HG03432 (cell line): ENCODE data around the gene SLC4A5.
"Not testable (repeated sequence)": the region's sequence is repeated elsewhere in the genome, so short reads cannot be mapped to it uniquely, and the experiment has no call there.

Experiments used
- ATAC-seq: cut with Tn5 transposase; IDR thresholded peaks from one replicate; pipeline ENCODE4 v1.9.1; 2021; ENCODE audit warnings: mild to moderate bottlenecking, moderate library complexity; ENCODE audit not compliant: unreplicated experiment

The SLC4A5 gene

GRCh38 chr2:74206180-74206688, 137.0 kb downstream of the SLC4A5 start:
- ATAC-seq = peak; percentile 70

GRCh38 chr2:74205596-74205995, 137.6 kb downstream of the SLC4A5 start:
- ATAC-seq = peak; percentile 45

DNA sequence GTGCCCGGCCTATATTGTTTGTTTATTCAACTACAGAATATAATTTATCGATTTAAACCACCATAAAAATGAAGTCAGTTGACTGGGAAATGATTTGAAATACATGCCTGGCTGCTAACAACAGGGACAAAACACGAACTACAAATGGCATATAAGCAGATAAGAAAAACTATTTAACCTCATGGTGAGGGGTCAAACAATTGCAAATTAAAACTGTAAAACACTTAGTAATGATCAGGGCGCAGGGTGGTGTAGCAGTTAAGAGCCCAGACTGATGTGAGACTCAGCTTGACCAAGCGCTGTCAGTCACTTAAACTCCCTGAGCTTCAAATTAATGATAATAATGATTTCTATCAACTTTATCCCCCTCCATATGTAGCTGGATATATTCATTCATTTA, 138.1 kb downstream of the SLC4A5 start:
- no peak for ATAC-seq

DNA sequence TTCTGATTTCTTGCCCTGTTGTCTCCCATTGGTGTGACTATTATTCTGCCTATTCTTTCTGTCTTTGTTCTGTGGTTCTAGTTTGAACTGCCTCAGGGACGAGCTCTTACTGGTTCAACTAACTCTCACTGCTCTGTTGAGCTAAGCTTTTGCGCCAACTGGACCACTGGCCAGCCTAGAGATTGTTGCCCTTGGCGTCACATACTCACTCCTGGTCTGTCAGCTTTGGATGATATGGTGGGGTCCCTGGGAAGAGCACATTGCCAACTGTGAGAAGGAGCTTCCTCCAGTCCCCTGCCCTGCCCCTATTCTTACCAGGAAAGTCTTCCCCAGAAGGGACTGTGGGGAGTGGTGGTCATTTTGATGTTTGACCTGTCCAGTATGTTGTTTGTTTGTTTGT, 138.8 kb downstream of the SLC4A5 start:
- ATAC-seq = no peak

- no peak for ATAC-seq
Observed at GRCh38 chr2:74201596-74201995, 141.6 kb downstream of the SLC4A5 start.

GRCh38 chr2:74201196-74201595, 142.0 kb downstream of the SLC4A5 start:
- ATAC-seq = no peak

DNA sequence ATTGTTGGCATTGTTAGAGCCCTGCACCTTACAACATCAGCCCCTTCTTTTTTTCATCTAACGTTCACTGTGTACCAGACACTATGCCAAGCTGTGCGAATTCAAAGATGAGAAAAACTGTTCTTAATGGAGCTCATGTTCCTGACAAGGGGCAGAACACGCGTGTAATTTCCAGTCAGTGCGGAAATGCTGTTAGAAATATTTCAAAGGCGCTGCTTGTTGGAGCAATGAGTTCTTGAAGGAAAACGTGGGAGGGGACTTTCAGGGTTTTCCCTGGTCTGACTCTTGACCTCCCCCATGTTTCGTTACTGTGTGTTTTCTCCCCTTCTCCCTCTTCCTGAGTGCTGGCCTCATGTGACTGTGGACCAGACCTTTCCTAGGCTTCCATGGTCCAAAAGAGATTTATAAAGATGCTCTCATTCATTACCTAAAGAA, 143.3 kb downstream of the SLC4A5 start:
- no peak for ATAC-seq

- ATAC-seq = no peak
Observed at GRCh38 chr2:74199275-74199701, 143.9 kb downstream of the SLC4A5 start.

GRCh38 chr2:74198461-74199274, 144.5 kb downstream of the SLC4A5 start, which contains the start of gene MTHFD2:
Gene MTHFD2, plus strand, starts transcription at chr2:74198615. Its CDS starts 27 bp downstream, at chr2:74198642.
- ATAC-seq = peak; percentile 91

DNA sequence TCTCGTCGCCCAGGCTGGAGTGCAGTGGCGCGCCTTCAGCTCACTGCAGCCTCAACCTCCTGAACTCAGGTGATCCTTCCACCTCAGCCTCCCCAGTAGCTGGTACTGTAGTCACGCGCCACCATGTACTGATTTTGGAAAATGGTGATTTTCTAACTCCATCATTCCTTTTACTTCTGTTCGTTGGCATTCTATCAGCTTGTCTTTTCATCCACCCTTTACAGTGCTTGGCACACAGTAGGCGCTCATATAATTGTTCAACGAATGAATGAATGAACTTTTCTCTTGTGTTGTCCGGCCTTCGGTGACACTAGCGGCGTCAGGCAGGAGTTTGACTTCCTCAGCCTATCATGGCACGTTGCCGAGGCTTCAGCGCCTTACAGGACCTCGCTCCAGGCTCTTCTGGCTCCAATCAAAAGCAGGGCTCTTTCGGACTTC, 145.2 kb downstream of the SLC4A5 start:
- ATAC-seq = no peak

GRCh38 chr2:74197049-74197448, 146.2 kb downstream of the SLC4A5 start:
- ATAC-seq = no peak

DNA sequence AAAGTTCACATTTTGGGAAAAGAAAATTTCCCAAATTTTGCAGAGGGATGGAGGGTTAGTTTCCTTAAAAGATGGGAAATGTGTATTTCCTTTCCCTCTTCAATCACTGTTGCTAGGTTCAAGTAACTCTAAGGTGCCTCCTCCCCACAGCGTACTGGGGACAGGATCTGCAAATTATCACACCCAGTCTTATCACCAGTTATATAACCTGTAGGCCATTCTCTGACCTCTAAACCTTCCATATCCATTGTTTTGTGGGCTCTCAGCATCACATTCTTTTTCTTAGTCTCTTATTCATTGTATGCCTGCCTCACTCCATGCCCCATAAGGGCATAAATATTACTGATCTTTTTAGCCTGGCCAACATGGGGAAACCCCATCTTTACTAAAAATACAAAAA, 148.4 kb downstream of the SLC4A5 start:
- ATAC-seq = no peak

- ATAC-seq = no peak
Observed at GRCh38 chr2:74191596-74192380, 151.4 kb downstream of the SLC4A5 start.

DNA sequence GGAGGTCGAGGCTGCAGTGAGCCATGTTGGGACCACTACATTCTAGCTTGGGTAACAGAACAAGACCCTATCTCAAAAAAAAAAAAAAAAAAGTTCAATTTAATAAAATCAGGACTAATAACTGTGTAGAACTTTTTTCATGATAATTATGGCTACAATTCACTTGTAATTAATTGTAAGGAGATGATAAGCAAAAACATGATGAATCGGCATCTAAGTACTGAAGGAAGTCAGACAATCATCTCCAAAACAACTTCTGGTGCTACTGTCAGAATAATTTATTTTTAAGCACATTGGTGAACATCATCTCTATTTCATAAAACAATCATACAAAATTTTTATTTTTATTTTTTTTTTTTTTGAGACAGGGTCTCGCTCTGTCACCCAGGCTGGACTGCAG, 154.5 kb downstream of the SLC4A5 start:
- no peak for ATAC-seq

GRCh38 chr2:74188018-74188601, 155.1 kb downstream of the SLC4A5 start:
- ATAC-seq = no peak

DNA sequence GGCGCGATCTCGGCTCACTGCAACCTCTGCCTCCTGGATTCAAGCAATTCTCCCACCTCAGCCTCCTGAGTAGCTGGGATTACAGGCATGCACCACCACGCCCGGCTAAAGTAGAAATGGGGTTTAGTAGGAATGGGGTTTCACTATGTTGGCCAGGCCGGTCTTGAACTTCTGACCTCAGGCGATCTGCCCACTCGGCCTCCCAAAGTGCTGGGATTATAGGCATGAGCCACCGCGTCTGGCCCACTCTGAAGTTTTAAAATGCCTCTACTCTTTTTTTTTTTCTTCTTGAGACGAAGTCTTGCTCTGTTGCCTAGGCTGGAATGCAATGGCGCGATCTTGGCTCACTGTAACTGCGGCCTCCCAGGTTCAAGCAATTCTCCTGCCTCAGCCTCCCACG, 156.5 kb downstream of the SLC4A5 start:
- ATAC-seq = not testable (repeated sequence)

DNA sequence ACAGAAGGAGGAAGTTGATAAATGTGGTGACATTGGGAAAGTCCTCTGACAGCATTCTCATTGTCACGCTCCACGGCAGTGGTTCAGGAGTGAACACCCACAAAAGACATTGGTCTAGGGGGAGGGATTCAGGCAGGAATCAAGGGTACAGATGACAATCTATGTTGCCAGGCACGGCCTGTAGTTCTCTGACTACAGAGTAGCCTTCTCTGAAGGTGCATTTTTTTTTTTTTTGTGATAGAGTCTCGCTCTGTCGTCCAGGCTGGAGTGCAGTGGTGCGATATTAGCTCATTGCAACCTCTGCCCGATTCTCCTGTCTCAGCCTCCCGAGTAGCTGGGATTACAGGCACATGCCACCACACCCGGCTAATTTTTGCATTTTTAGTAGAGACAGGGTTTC, 157.2 kb downstream of the SLC4A5 start:
- ATAC-seq = peak; percentile 69

DNA sequence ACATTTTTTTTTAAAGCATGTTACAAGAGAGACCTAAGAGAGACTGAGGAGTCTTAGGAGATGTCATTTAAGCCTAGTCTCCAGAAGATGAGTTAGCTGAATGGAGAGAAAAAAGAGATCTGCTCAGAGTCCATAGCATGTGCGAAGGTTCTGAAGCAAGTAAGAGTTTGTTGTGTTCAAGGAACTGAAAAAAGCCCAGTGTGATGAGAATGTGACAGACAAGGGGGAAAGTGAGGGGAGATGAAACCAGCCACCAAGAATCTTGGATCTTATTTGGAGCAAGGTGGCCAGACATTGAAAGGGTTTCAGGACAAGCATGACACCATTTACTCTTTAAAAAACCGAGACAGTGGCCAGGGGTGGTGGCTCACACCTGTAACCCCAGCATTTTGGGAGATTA, 159.3 kb downstream of the SLC4A5 start:
- ATAC-seq = no peak

DNA sequence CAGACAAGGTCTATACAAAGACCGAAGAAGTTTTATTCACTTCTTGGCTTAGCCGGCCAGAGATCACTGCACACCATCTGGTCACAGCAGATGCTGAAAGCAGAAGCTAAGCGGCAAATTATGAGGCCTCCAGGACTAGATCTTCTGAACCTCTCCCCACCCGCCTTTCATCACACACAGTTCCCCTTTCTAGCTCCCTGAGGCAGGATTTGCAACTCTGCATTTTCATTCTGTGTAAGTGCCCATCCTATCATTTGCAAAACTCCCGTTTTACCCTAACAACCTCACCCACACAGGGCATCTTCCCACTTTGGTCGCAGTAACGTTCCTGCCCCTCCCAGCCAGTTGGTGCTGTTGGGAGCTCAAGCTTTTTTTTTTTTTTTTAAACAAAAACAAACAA, 161.5 kb downstream of the SLC4A5 start:
- peak; percentile 26 for ATAC-seq

- peak; percentile 14 for ATAC-seq
Observed at GRCh38 chr2:74179063-74179865, 164.0 kb downstream of the SLC4A5 start.
